ENCODE measurements around the gene GRAMD4.

Gene GRAMD4

GRCh38 chr22:46661221-46661851 is 41.1 kb downstream of the GRAMD4 start:
- no peak overlapping the region for H3K4me3 ChIP-seq (ENCODE audit: low read length)

GRCh38 chr22:46662226-46662625 is 42.0 kb downstream of the GRAMD4 start:
- Histone ChIP-seq H3K4me3 (ENCODE audit: low read length) (no peak overlapping the region), H3K36me3 (ENCODE audit: control insufficient read depth, insufficient read depth, low read length) (peaks cover 3% of the 10 kb centered on the region), H3K9ac (ENCODE audit: low read length) (no peak overlapping the region), H3K9me3 (ENCODE audit: control insufficient read depth, low read length) (no peaks in the 10 kb centered on the region), H3K4me1 (ENCODE audit: control insufficient read depth, insufficient read depth, low read length) (peaks cover 27% of the 10 kb centered on the region), H3K27me3 (ENCODE audit: control insufficient read depth, insufficient read depth, low read length) (no peaks in the 10 kb centered on the region)

More at GRCh38 chr22:46661221-46661851, 41.1 kb downstream of the GRAMD4 start:
- H3K4me1 ChIP-seq (ENCODE audit: control insufficient read depth, insufficient read depth, low read length) = peaks cover 27% of the 10 kb centered on the region
- H3K27me3 ChIP-seq (ENCODE audit: control insufficient read depth, insufficient read depth, low read length) = no peaks in the 10 kb centered on the region
- H3K36me3 ChIP-seq (ENCODE audit: control insufficient read depth, insufficient read depth, low read length) = no peaks in the 10 kb centered on the region
- no peak overlapping the region for H3K9ac ChIP-seq (ENCODE audit: low read length)
- no peaks in the 10 kb centered on the region for H3K9me3 ChIP-seq (ENCODE audit: control insufficient read depth, low read length)

- Histone ChIP-seq H3K9me3 (ENCODE audit: control insufficient read depth, low read length) (no peaks in the 10 kb centered on the region), H3K4me1 (ENCODE audit: control insufficient read depth, insufficient read depth, low read length) (peaks cover 27% of the 10 kb centered on the region), H3K9ac (ENCODE audit: low read length) (no peak overlapping the region), H3K4me3 (ENCODE audit: low read length) (no peak overlapping the region), H3K27me3 (ENCODE audit: control insufficient read depth, insufficient read depth, low read length) (no peaks in the 10 kb centered on the region), H3K36me3 (ENCODE audit: control insufficient read depth, insufficient read depth, low read length) (peaks cover 8% of the 10 kb centered on the region)
Observed at GRCh38 chr22:46663001-46663400, 42.8 kb downstream of the GRAMD4 start.

- Histone ChIP-seq H3K4me3 (ENCODE audit: low read length) (no peak overlapping the region), H3K36me3 (ENCODE audit: control insufficient read depth, insufficient read depth, low read length) (peaks cover 8% of the 10 kb centered on the region), H3K27me3 (ENCODE audit: control insufficient read depth, insufficient read depth, low read length) (no peaks in the 10 kb centered on the region), H3K9ac (ENCODE audit: low read length) (no peak overlapping the region), H3K9me3 (ENCODE audit: control insufficient read depth, low read length) (no peaks in the 10 kb centered on the region), H3K4me1 (ENCODE audit: control insufficient read depth, insufficient read depth, low read length) (peaks cover 27% of the 10 kb centered on the region)
Observed at GRCh38 chr22:46663436-46664100, 43.4 kb downstream of the GRAMD4 start.

GRCh38 chr22:46664301-46664855 is 44.2 kb downstream of the GRAMD4 start:
- Histone ChIP-seq H3K36me3 (ENCODE audit: control insufficient read depth, insufficient read depth, low read length) (peaks cover 8% of the 10 kb centered on the region), H3K9me3 (ENCODE audit: control insufficient read depth, low read length) (no peaks in the 10 kb centered on the region), H3K27me3 (ENCODE audit: control insufficient read depth, insufficient read depth, low read length) (no peaks in the 10 kb centered on the region), H3K4me1 (ENCODE audit: control insufficient read depth, insufficient read depth, low read length) (peaks cover 21% of the 10 kb centered on the region), H3K9ac (ENCODE audit: low read length) (no peak overlapping the region), H3K4me3 (ENCODE audit: low read length) (no peak overlapping the region)

GRCh38 chr22:46665151-46665695 is 45.0 kb downstream of the GRAMD4 start:
- H3K27me3 ChIP-seq (ENCODE audit: control insufficient read depth, insufficient read depth, low read length) = no peaks in the 10 kb centered on the region
- H3K9me3 ChIP-seq (ENCODE audit: control insufficient read depth, low read length) = no peaks in the 10 kb centered on the region
- H3K36me3 ChIP-seq (ENCODE audit: control insufficient read depth, insufficient read depth, low read length) = peaks cover 8% of the 10 kb centered on the region

GRCh38 chr22:46665751-46666280 is 45.6 kb downstream of the GRAMD4 start:
- peaks cover 8% of the 10 kb centered on the region for H3K36me3 ChIP-seq (ENCODE audit: control insufficient read depth, insufficient read depth, low read length)
- H3K9ac ChIP-seq (ENCODE audit: low read length) = no peak overlapping the region
- no peaks in the 10 kb centered on the region for H3K9me3 ChIP-seq (ENCODE audit: control insufficient read depth, low read length)
- peaks cover 12% of the 10 kb centered on the region for H3K4me1 ChIP-seq (ENCODE audit: control insufficient read depth, insufficient read depth, low read length)
- H3K27me3 ChIP-seq (ENCODE audit: control insufficient read depth, insufficient read depth, low read length) = no peaks in the 10 kb centered on the region
- no peak overlapping the region for H3K4me3 ChIP-seq (ENCODE audit: low read length)

More at GRCh38 chr22:46665151-46665695, 45.0 kb downstream of the GRAMD4 start:
- no peak overlapping the region for H3K4me3 ChIP-seq (ENCODE audit: low read length)
- H3K9ac ChIP-seq (ENCODE audit: low read length) = no peak overlapping the region
- H3K4me1 ChIP-seq (ENCODE audit: control insufficient read depth, insufficient read depth, low read length) = peaks cover 16% of the 10 kb centered on the region

- no peaks in the 10 kb centered on the region for H3K9me3 ChIP-seq (ENCODE audit: control insufficient read depth, low read length)
- H3K36me3 ChIP-seq (ENCODE audit: control insufficient read depth, insufficient read depth, low read length) = peaks cover 8% of the 10 kb centered on the region
- H3K9ac ChIP-seq (ENCODE audit: low read length) = no peak overlapping the region
- H3K4me3 ChIP-seq (ENCODE audit: low read length) = no peak overlapping the region
- H3K4me1 ChIP-seq (ENCODE audit: control insufficient read depth, insufficient read depth, low read length) = peaks cover 3% of the 10 kb centered on the region
- no peaks in the 10 kb centered on the region for H3K27me3 ChIP-seq (ENCODE audit: control insufficient read depth, insufficient read depth, low read length)
Observed at GRCh38 chr22:46666577-46667244, 46.5 kb downstream of the GRAMD4 start.

- Histone ChIP-seq H3K4me3 (ENCODE audit: low read length) (no peak overlapping the region), H3K36me3 (ENCODE audit: control insufficient read depth, insufficient read depth, low read length) (peaks cover 8% of the 10 kb centered on the region), H3K9me3 (ENCODE audit: control insufficient read depth, low read length) (no peaks in the 10 kb centered on the region), H3K9ac (ENCODE audit: low read length) (no peak overlapping the region), H3K27me3 (ENCODE audit: control insufficient read depth, insufficient read depth, low read length) (no peaks in the 10 kb centered on the region), H3K4me1 (ENCODE audit: control insufficient read depth, insufficient read depth, low read length) (no peaks in the 10 kb centered on the region)
Observed at GRCh38 chr22:46667245-46667623, 47.0 kb downstream of the GRAMD4 start.

GRCh38 chr22:46668116-46668515 is 47.9 kb downstream of the GRAMD4 start:
- Histone ChIP-seq H3K9ac (ENCODE audit: low read length) (no peak overlapping the region), H3K27me3 (ENCODE audit: control insufficient read depth, insufficient read depth, low read length) (no peaks in the 10 kb centered on the region), H3K4me1 (ENCODE audit: control insufficient read depth, insufficient read depth, low read length) (no peaks in the 10 kb centered on the region), H3K36me3 (ENCODE audit: control insufficient read depth, insufficient read depth, low read length) (peaks cover 8% of the 10 kb centered on the region), H3K4me3 (ENCODE audit: low read length) (no peak overlapping the region), H3K9me3 (ENCODE audit: control insufficient read depth, low read length) (no peaks in the 10 kb centered on the region)

GRCh38 chr22:46669201-46669600 is 49.0 kb downstream of the GRAMD4 start:
- Histone ChIP-seq H3K4me3 (ENCODE audit: low read length) (no peak overlapping the region), H3K27me3 (ENCODE audit: control insufficient read depth, insufficient read depth, low read length) (no peaks in the 10 kb centered on the region), H3K9me3 (ENCODE audit: control insufficient read depth, low read length) (no peaks in the 10 kb centered on the region), H3K36me3 (ENCODE audit: control insufficient read depth, insufficient read depth, low read length) (peaks cover 8% of the 10 kb centered on the region), H3K4me1 (ENCODE audit: control insufficient read depth, insufficient read depth, low read length) (no peaks in the 10 kb centered on the region), H3K9ac (ENCODE audit: low read length) (no peak overlapping the region)
